Activated effector memory CD4-positive, alpha-beta T cell treated with Interleukin-2 at 50 U/mL for 16 hours (primary cell): ENCODE results near the gene PHF23.

ENCODE experiments used
- DNase-seq: peaks from one replicate; pipeline ENCODE4 v3.0.0-alpha.2; 2020

The PHF23 gene

GRCh38 chr17:7219812-7220592 is 19.3 kb downstream of the PHF23 start, which contains the start of the genes ACADVL and DLG4:
ACADVL (plus strand) TSS chr17:7219938; CDS start chr17:7219985, 47 bp downstream.
DLG4 (minus strand) TSS chr17:7219836.
- peak; percentile 65 for DNase-seq

- DNase-seq = no peak
Observed at GRCh38 chr17:7219229-7219811, 19.9 kb downstream of the PHF23 start.

DNA sequence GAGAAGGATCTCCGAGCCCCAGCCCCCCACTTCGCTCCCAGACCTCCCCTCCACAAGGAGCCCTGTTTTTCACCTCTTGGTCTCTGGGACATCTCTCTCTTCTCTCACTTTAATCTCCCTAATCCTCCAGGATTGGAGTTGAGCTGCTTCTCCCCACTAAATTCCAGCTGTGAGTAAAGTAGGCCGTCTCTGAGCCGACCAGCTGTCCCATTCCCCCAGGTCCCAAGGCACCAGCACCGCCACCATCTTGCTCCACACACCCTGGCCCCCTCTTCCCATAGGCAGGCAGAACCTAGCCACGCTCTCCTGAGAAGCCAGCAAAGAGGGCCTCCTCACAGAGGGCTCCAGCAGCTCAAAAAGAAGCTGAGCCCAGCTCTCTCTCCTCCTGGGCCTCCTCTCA is 20.5 kb downstream of the PHF23 start:
- no peak for DNase-seq

- DNase-seq = no peak
Observed at GRCh38 chr17:7218166-7218565, 21.1 kb downstream of the PHF23 start.

- no peak for DNase-seq
Observed at GRCh38 chr17:7217113-7217987, 21.9 kb downstream of the PHF23 start.

DNA sequence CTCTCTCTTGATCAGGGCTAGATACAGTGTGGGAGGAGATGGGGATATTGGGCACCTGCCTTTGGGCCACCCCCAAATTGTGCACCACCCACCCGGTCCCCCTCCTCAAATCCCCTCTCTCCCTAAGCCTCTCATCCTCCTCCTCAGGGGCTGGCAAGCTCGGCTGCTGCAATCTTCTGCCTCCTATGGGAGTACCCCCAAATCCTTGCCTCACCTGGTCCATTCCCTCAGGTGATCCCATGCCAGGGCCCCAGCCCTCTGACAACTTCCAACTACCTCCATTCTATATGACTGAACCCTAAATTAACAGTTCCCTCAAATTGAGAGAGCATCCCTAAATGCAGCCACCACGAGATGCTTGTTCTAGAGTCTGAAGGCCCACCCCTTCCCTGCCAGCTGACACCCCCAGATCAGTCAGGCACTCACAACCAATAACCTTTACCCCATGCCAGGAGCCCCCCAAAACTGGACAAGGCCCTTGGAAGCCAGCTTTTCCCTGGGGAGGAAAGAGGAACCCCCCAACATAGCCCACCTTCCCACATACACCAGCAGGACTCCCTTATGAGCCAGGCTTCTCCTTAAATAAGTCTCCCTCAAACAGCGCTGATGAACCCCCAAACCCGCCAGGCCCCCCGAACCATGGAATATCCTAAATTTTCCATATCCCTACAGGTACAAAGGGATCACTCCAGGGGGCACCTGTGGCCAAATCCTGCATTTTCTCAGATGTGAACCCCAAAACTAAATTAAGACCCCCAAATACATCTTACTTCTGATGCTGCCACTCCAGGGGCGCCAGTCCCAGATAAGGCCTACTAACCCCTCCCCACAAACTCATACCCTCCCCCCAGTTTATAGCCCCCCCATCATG is 22.8 kb downstream of the PHF23 start:
- DNase-seq = no peak

- no peak for DNase-seq
Observed at GRCh38 chr17:7215652-7216180, 23.5 kb downstream of the PHF23 start.

DNA sequence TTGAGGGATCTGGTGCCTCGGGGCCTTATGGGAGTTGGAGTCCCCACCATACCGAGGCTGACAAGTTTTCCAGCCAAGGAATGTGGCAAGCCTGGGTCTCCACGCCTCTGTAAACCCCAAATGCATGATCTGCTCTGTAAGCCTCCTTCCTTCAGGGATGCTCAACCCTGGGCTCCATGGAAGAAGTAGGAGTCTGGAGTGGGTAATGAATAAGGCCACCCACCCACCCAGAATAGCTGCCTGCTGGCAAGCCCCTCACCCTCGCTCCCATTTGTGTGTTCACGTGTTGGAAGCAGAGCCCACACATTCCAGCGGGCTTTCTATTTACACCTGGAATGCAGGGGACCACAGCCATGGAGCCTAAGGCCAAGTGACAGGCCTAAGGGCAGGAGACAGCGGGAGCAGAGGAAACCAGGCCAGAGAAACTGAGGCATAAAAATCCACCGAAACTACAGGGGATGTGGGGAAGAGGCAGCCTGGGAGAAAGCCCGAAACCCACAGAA is 24.1 kb downstream of the PHF23 start:
- DNase-seq = no peak

GRCh38 chr17:7214300-7215135 is 24.7 kb downstream of the PHF23 start:
- peak; percentile 97 for DNase-seq

- DNase-seq = no peak
Observed at GRCh38 chr17:7213895-7214299, 25.4 kb downstream of the PHF23 start.

- no peak for DNase-seq
Observed at GRCh38 chr17:7211491-7212273, 27.6 kb downstream of the PHF23 start.

- no peak for DNase-seq
Observed at GRCh38 chr17:7208754-7209460, 30.4 kb downstream of the PHF23 start.

DNA sequence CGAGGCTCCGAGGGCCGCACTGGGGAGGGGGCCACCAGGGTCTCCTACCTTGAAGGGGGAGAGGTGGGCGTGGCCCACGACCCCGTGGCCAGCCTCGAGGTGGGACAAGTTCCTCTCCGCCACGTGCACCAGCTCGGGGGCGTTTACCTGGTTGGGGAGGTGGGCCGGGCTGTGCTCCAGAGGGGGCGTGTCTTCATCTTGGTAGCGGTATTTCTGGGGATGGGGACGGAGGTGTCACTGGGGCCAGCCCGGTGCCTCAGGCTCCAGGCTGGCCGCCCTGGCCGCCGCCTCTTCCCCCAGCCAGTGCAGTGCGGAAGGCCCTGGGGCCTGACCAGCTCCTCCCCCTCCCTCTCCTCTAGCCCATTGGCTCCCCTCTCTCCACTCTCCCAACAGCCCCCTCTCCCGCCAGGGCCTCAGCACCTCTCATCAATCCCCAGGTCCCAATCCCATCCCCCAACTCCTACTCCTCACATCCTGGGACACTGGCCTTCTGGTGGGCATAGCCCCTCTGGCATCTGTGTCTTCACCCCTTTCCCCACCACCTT is 31.2 kb downstream of the PHF23 start:
- DNase-seq = no peak

- DNase-seq = no peak
Observed at GRCh38 chr17:7207120-7208001, 31.9 kb downstream of the PHF23 start.

GRCh38 chr17:7205561-7205960 is 33.7 kb downstream of the PHF23 start:
- DNase-seq = no peak

DNA sequence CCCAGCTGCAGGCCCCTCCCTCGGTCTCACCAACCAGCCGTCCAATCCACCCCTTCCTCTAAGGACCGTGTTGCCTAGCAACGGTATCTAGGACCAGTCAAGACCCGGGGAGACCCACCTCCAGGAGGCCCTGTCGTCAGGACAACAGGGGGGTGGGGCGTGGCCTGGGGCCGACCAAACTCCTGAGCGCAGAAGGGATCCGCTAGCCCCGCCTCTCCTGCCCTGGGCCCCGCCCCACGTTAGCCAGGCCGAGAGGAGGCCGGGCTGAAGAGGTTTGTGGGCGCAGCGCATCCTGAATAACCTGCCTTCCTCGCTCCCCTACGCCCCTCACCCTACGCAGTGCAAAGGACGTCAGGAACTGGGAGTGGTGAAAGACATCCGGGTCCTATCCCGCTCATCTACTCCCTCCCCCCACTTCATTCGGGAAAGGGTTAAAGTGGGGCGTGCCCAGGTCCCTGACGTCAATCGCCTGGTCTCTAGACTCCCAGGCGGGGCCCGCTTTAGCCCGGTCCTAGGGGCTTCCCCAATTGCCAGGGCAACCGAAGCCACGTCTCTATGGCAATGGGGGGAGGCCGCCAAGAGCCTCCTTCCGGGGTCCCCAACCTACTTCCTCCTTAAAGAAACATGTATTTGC is 34.3 kb downstream of the PHF23 start:
- peak; percentile 88 for DNase-seq

GRCh38 chr17:7204336-7204735 is 34.9 kb downstream of the PHF23 start:
- no peak for DNase-seq

- DNase-seq = no peak
Observed at GRCh38 chr17:7203391-7203790, 35.9 kb downstream of the PHF23 start.
